IMR-90 (cell line): ENCODE measurements around the gene SSBP3. TPM values are rescaled to one million over a fixed set of nuclear protein-coding genes. Genes with fewer than 3 reads are reported as not detected.
A peak's percentile ranks its signal among the peaks of the same experiment; 100 is the strongest.

Experiments
- ATAC-seq: fragments of 200-7000 bp; cut with Tn5 transposase; 2 replicates; pipeline ENCODE4 v1.9.1; 2020; ENCODE audit warnings: low read depth, mild to moderate bottlenecking, moderate library complexity
- BruUV-seq: library from RNA; stranded (reverse); fragments of 400-500 nt; replicated peaks from 2 replicates; lab custom pipeline; 2021; lab: Mats Ljungman, UMichigan
- CTCF ChIA-PET: fragments of 300-600 bp; formaldehyde crosslinking; extraction: SDS; loops from one replicate; lab custom pipeline; 2021; ENCODE audit warnings: antibody characterized with exemption; lab: Yijun Ruan, JAX
- POLR2A ChIA-PET: fragments of 300-600 bp; sonication (Branson Sonifier 250); formaldehyde crosslinking; loops from one replicate; lab custom pipeline; 2022; ENCODE audit warnings: antibody characterized with exemption; ENCODE audit not compliant: unreplicated experiment; lab: Charles Lee
- DNase-seq: peaks from one replicate; pipeline ENCODE4 v3.0.0; 2013
- H2AFZ ChIP-seq: replicated peaks from 2 replicates; pipeline ENCODE3; 2013; ENCODE audit warnings: low read length, mild to moderate bottlenecking; ENCODE audit not compliant: poor library complexity
- H2AK5ac ChIP-seq: 2 replicates; pipeline ENCODE4 v1.6.1; 2013; ENCODE audit warnings: low read depth, low read length, inconsistent platforms
- H2AK9ac ChIP-seq: replicated peaks from 2 replicates; pipeline ENCODE3; 2013; ENCODE audit warnings: mild to moderate bottlenecking, low read depth, low read length, moderate library complexity; ENCODE audit not compliant: poor library complexity
- H2BK120ac ChIP-seq: 2 replicates; pipeline ENCODE4 v1.6.1; 2013; ENCODE audit warnings: low read depth, low read length, inconsistent platforms
- H2BK15ac ChIP-seq: 3 replicates; pipeline ENCODE4 v1.6.1; 2013; ENCODE audit warnings: low read depth, low read length, inconsistent platforms
- H2BK20ac ChIP-seq: 2 replicates; pipeline ENCODE4 v1.6.1; 2013; ENCODE audit warnings: low read depth, mild to moderate bottlenecking, inconsistent platforms, low read length, moderate library complexity
- H2BK5ac ChIP-seq: 2 replicates; pipeline ENCODE4 v1.6.1; 2013; ENCODE audit warnings: mild to moderate bottlenecking, low read depth, low read length, inconsistent platforms; ENCODE audit not compliant: poor library complexity, severe bottlenecking
- H3K14ac ChIP-seq: replicated peaks from 2 replicates; pipeline ENCODE4 v1.6.1; 2013; ENCODE audit warnings: low read depth, low read length, inconsistent platforms
- H3K18ac ChIP-seq: 2 replicates; pipeline ENCODE4 v1.6.1; 2013; ENCODE audit warnings: low read depth, low read length, control low read depth
- H3K23ac ChIP-seq: 2 replicates; pipeline ENCODE4 v1.6.1; 2013; ENCODE audit warnings: low read depth, low read length, inconsistent platforms
- H3K27ac ChIP-seq: 2 replicates; pipeline ENCODE4 v1.5.1; 2013; ENCODE audit warnings: mild to moderate bottlenecking, control low read depth, low read length; ENCODE audit not compliant: insufficient read depth
- H3K27me3 ChIP-seq: 2 replicates; pipeline ENCODE4 v1.6.1; 2013; ENCODE audit warnings: low read length; ENCODE audit not compliant: control insufficient read depth, insufficient read depth
- H3K36me3 ChIP-seq: 2 replicates; pipeline ENCODE4 v1.6.1; 2013; ENCODE audit warnings: low read length, mixed read lengths; ENCODE audit not compliant: control insufficient read depth, insufficient read depth
- H3K4ac ChIP-seq: 2 replicates; pipeline ENCODE4 v1.6.1; 2013; ENCODE audit warnings: low read depth, low read length, inconsistent platforms
- H3K4me1 ChIP-seq: 2 replicates; pipeline ENCODE4 v1.6.1; 2013; ENCODE audit warnings: low read length, mixed read lengths; ENCODE audit not compliant: control insufficient read depth, insufficient read depth
- H3K4me2 ChIP-seq: 2 replicates; pipeline ENCODE4 v1.6.1; 2013; ENCODE audit warnings: low read depth, mild to moderate bottlenecking, control low read depth, low read length, moderate library complexity
- H3K4me3 ChIP-seq: 2 replicates; pipeline ENCODE4 v1.5.1; 2013; ENCODE audit warnings: low read depth, mild to moderate bottlenecking, control low read depth, low read length, moderate library complexity; ENCODE audit not compliant: insufficient read depth
- H3K56ac ChIP-seq: 2 replicates; pipeline ENCODE4 v1.6.1; 2013; ENCODE audit warnings: low read length, inconsistent platforms; ENCODE audit not compliant: insufficient read depth; ENCODE audit errors: extremely low read depth
- H3K79me1 ChIP-seq, 2 experiments: 2 replicates each; pipeline ENCODE4 v1.6.1; 2013; ENCODE audit warnings: low read length in 2 of 2, inconsistent platforms in 1 of 2, low read depth in 1 of 2
- H3K9ac ChIP-seq: 2 replicates; pipeline ENCODE4 v1.6.1; 2013; ENCODE audit warnings: low read depth, low read length, control low read depth
- H3K9me1 ChIP-seq: 2 replicates; pipeline ENCODE4 v1.6.1; 2013; ENCODE audit warnings: low read length, inconsistent platforms; ENCODE audit not compliant: insufficient read depth
- H3K9me3 ChIP-seq: 2 replicates; pipeline ENCODE4 v1.6.1; 2013; ENCODE audit warnings: low read length; ENCODE audit not compliant: control insufficient read depth, insufficient read depth
- H4K20me1 ChIP-seq: 2 replicates; pipeline ENCODE4 v1.6.1; 2013; ENCODE audit warnings: low read length, inconsistent platforms; ENCODE audit not compliant: insufficient read depth
- H4K5ac ChIP-seq: 2 replicates; pipeline ENCODE4 v1.6.1; 2013; ENCODE audit warnings: mild to moderate bottlenecking, low read depth, low read length, control low read depth
- H4K8ac ChIP-seq, 2 experiments: 2 replicates each; pipeline ENCODE4 v1.6.1; 2013; ENCODE audit warnings: low read depth in 2 of 2, low read length in 2 of 2, control low read depth in 1 of 2, inconsistent platforms in 1 of 2
- H4K91ac ChIP-seq: 2 replicates; pipeline ENCODE4 v1.6.1; 2013; ENCODE audit warnings: low read depth, low read length, inconsistent platforms; ENCODE audit not compliant: insufficient read depth
- RAD21 ChIP-seq: IDR thresholded peaks from 2 replicates; pipeline ENCODE4 v1.6.1; 2012; ENCODE audit warnings: low read length, improper control_type of control experiment
- RFX5 ChIP-seq: IDR thresholded peaks from 2 replicates; pipeline ENCODE4 v1.8.0; 2012; ENCODE audit warnings: low read depth, mild to moderate bottlenecking, low read length, moderate library complexity
- WGBS, 2 experiments: methylation state at CpG; one replicate each; pipeline versions ENCODE4 v1.1.5 to v1.1.7; 2013; ENCODE audit warnings: missing lambda C conversion rate in 2 of 2; ENCODE audit not compliant: insufficient read length in 1 of 2; ENCODE audit errors: extremely low coverage in 2 of 2; 5-methylcytosine and 5-hydroxymethylcytosine counted together
- dilution Hi-C: fragments of 300-500 bp; cut with HindIII; formaldehyde crosslinking; loops from one replicate; pipeline ENCODE4 v1.14.3; 2018; ENCODE audit warnings: low sequenced_read_pairs; ENCODE audit not compliant: unreplicated experiment
- in situ Hi-C: fragments of 300-500 bp; cut with MboI; formaldehyde crosslinking; loops from 3 replicates; pipeline ENCODE4 v1.14.3; 2019; ENCODE audit warnings: low sequenced_read_pairs, inconsistent platforms, mixed read lengths
- intact Hi-C: fragments of 100-400 bp; cut with micrococcal nuclease; formaldehyde crosslinking; loops from 2 replicates; pipeline ENCODE4 v1.10.0; 2022
- polyA plus RNA-seq, 3 experiments: library from polyadenylated mRNA; depleted of rRNA; stranded (reverse); fragments of >200 nt; gene quantifications; 2 replicates each; pipeline ENCODE4 v1.2.3, GENCODE V29; 2012; ENCODE audit warnings: low replicate concordance in 1 of 3
- total RNA-seq: library from RNA; depleted of rRNA; stranded (reverse); fragments of >200 nt; gene quantifications from 2 replicates; pipeline ENCODE4 v1.2.3, GENCODE V29; 2012

The SSBP3 gene
- total and polyA plus RNA-seq, 2 of the 4 experiments (the other 2 are of a cell fraction) = 10.9 to 39.6 TPM

GRCh38 chr1:54324251-54325140 lies 81.7 kb downstream of the SSBP3 start:
- Histone ChIP-seq H4K20me1 (peaks cover 18% of the 10 kb centered on the region; the same call in 1 of the 2 replicates), H4K91ac (peak overlapping the region; percentile 45), H3K14ac (peak overlapping the region; percentile 38), H3K4ac (peak overlapping the region; percentile 69), H3K18ac (peak overlapping the region; percentile 37), H3K79me1 (peaks cover 53 to 93% of the 10 kb centered on the region in 2 experiments), H3K36me3 (peaks cover 4% of the 10 kb centered on the region; the same call in 1 of the 2 replicates), H2AK9ac (peak overlapping the region; percentile 60), H2AK5ac (peak overlapping the region; percentile 60; the same call in 1 of the 2 replicates), H2BK5ac (no peak overlapping the region), H4K5ac (peak overlapping the region; percentile 50), H3K9ac (peak overlapping the region; percentile 33), H3K23ac (peak overlapping the region; percentile 41), H2AFZ (peak overlapping the region; percentile 69), H2BK20ac (peak overlapping the region; percentile 53; the same call in 1 of the 2 replicates), H3K4me3 (no peak overlapping the region), H2BK15ac (peak overlapping the region; percentile 1; the same call in 1 of the 3 replicates), H3K4me1 (peaks cover 46% of the 10 kb centered on the region), H4K8ac (peak overlapping the region; percentile 31 to 66; a peak in 3 of 4 replicates), H3K9me3 (no peaks in the 10 kb centered on the region), H3K27ac (peak overlapping the region; percentile 56; the same call in 1 of the 2 replicates), H3K9me1 (peaks cover 44% of the 10 kb centered on the region), H2BK120ac (peak overlapping the region; percentile 42), H3K56ac (peak overlapping the region; percentile 31; the same call in 1 of the 2 replicates), H3K27me3 (no peaks in the 10 kb centered on the region), H3K4me2 (peak overlapping the region; percentile 53; the same call in 1 of the 2 replicates)
- in situ Hi-C loops (no loop called here), intact Hi-C loops (no loop called here), dilution Hi-C loops (no loop called here)
- ChIA-PET POLR2A (interaction anchor here (0.6 kb wide), 1 partner anchor 10 kb away, joined by 4 read pairs; no protein-coding TSS in a partner anchor), CTCF (interaction anchor here (0.6 kb wide), 2 partner anchors 200 to 405 kb away, joined by 3 read pairs; no protein-coding TSS in a partner anchor)
- no peak for TF ChIP-seq RFX5
- no peak for TF ChIP-seq RAD21
- peak; percentile 22 for DNase-seq
- no TSS peak for BruUV-seq
- WGBS, 2 experiments = 23% methylated on average over 7 of the region's 19 CpGs; no CpG with 5 or more reads in 1 of the 2 experiments
- peak; percentile 31 for ATAC-seq
